GM12892 (cell line): Measurements from ENCODE around the gene TMEM51.
"Not testable (repeated sequence)": the region's sequence is repeated elsewhere in the genome, so short reads cannot be mapped to it uniquely, and the experiment has no call there.

Experiments
- DNase-seq: peaks from one replicate; pipeline ENCODE4 v3.0.0; 2011; ENCODE audit not compliant: insufficient read length
- FAIRE-seq: peaks from 2 replicates; lab custom pipeline; 2011; peaks lifted over from hg19 to GRCh38; lab: Jason Lieb, UNC
- POLR2A ChIP-seq: IDR thresholded peaks from 2 replicates; pipeline ENCODE4 v1.6.1; 2011; ENCODE audit warnings: low read depth, low read length, control low read depth
- POLR2AphosphoS5 ChIP-seq: IDR thresholded peaks from 2 replicates; pipeline ENCODE4 v1.6.1; 2011; ENCODE audit warnings: low read depth, low read length, control low read depth
- TAF1 ChIP-seq: IDR thresholded peaks from 2 replicates; pipeline ENCODE4 v1.6.1; 2011; ENCODE audit warnings: low read depth, mild to moderate bottlenecking, control low read depth, low read length, borderline replicate concordance

TMEM51 gene

DNA sequence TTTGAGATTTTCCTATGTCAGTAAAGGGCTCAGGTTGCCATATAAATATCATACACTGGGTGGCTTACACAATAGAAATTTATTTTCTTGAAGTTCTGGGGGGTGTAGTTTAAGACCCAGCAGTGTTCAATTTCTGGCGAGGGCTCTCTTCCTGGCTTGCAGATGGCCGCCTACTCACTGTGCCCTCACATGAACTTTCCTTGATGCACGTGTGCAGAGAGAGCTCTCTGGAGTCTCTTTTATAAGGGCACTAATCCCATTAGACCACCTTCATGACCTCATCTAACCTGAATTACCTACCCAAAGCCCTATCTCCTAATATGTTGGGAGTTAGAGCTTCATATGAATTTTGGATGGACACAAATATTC lies 21.1 kb downstream of the TMEM51 start:
- no peak for FAIRE-seq

GRCh38 chr1:15175324-15176094 lies 22.0 kb downstream of the TMEM51 start:
- DNase-seq, FAIRE-seq: not testable (repeated sequence)

More for the DNA sequence above, 21.1 kb downstream of the TMEM51 start:
- no peak for TF ChIP-seq POLR2AphosphoS5
- no peak for DNase-seq

DNA sequence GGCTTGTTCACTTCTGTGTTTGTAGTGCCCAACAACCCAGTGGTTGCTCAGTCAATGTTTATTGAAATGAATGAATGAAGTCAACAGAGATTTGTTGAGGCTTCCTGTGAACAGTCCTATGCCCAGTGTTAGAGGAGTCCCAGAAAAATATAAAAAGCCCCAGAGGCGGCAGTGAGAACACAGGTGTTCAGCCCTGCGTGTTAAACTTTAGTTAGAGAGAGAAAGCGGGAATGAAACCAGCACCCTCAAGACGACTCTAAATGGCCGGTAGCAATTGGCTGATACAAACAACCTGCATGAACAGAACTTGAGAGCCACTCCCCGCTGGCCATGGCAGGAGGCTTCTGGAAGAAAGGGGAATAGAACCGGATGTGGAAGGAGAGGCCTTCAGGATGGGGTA lies 22.6 kb downstream of the TMEM51 start:
- FAIRE-seq, result no peak
- no peak for TF ChIP-seq POLR2A
- TF ChIP-seq POLR2AphosphoS5, result no peak
- TF ChIP-seq TAF1, result no peak
- no peak for DNase-seq

DNA sequence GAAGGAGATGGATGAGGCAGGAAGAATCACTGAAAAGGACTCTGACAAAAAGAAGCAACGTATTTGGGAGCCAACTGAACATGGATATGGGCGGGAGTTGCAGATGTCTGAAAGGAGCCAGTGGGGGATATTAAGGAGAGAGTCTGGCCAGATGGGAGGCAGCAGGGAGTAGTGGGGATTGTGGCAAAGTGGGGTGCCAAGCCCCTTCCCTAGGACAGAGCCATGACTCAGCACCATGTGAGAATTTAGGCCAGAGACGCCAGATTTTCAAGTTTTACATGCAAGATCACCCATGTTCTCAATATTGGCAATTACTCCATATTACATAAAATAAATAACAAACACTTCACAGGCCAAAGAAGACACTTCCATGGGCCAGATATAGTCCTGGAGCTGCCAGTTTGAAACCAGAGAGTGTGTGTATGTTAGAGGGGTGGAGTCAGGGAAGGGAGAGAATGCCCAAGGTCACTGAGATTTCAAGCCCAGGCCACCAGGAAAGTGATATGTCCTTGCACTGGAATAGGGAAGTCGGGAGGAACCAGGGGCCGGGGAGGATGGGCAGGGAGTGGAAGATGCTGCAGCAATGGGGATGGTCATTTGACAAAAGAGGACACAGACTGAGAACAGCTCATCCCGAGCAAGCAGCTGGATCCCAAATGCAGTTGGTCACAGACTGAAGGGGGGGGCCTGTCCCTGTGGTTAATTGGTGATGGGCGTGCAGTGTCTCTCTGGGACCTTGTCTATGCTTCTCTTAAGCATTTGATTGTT lies 23.5 kb downstream of the TMEM51 start:
- FAIRE-seq, result no peak
- no peak for TF ChIP-seq POLR2AphosphoS5
- TF ChIP-seq POLR2A, result no peak
- TF ChIP-seq TAF1, result no peak
- DNase-seq, result no peak

- no peak for DNase-seq
- no peak for TF ChIP-seq POLR2A
- no peak for FAIRE-seq
Observed at GRCh38 chr1:15177710-15178166, 24.2 kb downstream of the TMEM51 start.

DNA sequence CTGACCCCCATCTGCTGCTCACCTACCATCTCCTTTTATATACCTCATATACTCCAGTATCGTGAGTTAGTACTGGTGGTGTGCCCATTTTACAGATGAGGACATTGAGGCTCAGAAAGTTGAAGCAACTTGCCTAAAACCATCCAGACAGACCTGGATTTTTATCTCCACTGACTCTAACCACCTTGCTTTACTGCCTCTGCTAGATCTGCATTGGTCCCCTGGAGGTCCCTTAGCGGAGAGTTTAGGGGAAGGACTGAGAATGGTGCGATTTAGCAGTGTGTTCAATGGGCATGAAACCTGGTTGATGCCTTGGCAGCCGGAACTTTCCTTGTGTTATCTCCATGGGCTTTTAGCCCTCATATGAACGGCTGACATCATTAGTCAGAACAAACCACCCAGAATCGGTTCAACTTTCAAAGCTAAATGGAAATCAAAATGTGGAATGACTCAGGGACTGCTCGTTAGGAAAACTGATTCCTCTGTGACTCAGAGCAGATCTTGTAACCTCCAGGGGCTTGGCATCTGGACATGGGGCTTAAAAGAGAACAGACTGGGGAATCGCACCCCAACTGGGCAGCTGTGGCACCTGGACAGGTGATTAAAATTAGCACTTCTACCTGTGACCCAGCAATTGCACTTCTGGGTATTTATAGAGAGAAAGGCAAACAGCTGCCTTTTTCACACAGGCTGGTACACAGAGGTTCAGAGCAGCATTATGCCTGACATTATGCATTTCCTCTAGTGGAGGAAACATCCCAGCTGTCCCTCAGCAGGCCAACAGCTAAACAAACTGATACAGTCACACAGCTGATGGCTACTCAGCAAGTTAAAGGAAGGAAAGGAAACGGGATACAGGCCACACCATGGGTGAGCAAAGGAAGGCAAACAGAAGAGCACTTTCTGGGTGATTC lies 25.3 kb downstream of the TMEM51 start:
- DNase-seq (no peak), FAIRE-seq (no peak)
- TF ChIP-seq POLR2A, result no peak
- no peak for TF ChIP-seq TAF1
- TF ChIP-seq POLR2AphosphoS5, result no peak

DNA sequence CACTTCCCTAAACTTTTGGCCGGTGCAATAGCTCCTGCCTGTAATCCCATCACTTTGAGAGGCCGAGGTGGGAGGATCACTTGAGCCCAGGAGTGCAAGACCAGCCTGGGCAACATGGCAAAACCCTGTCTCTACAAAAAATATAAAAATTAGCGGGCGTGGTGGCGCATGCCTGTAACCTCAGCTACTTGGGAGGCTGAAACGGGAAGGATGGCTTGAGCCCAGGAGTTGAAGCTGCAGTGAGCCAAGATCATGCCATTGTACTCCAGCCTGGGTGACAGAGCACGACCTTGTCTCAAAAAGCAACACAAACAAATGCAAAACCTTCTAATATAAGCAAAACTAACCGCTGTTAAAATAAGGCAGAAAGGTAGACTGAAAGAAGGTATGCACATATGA lies 25.9 kb downstream of the TMEM51 start:
- no peak for TF ChIP-seq POLR2AphosphoS5
- TF ChIP-seq TAF1, result no peak
- no peak for TF ChIP-seq POLR2A
- no peak for FAIRE-seq
- DNase-seq, result no peak

- TF ChIP-seq POLR2AphosphoS5 (no peak), POLR2A (no peak), TAF1 (no peak)
- no peak for FAIRE-seq
- DNase-seq, result no peak
Observed at GRCh38 chr1:15180189-15180588, 26.6 kb downstream of the TMEM51 start.

- DNase-seq (no peak), FAIRE-seq (no peak)
- TF ChIP-seq TAF1 (no peak), POLR2A (no peak), POLR2AphosphoS5 (no peak)
Observed at GRCh38 chr1:15180945-15181523, 27.5 kb downstream of the TMEM51 start.

GRCh38 chr1:15181564-15181963 lies 28.0 kb downstream of the TMEM51 start:
- no peak for DNase-seq
- TF ChIP-seq POLR2AphosphoS5 (no peak), TAF1 (no peak), POLR2A (no peak)
- no peak for FAIRE-seq
